HepG2 (cell line): ENCODE data around the gene NLGN2. TPM values are rescaled to one million over a fixed set of nuclear protein-coding genes. Genes with fewer than 3 reads are reported as not detected.

ENCODE experiments used
- ARID2 ChIP-seq: sonication (generic); formaldehyde crosslinking; IDR thresholded peaks from 2 replicates; pipeline ENCODE4 v1.8.1; 2022; ENCODE audit warnings: mild to moderate bottlenecking, missing genetic modification reagents, borderline replicate concordance
- ATF7-NPFF ChIP-seq: sonication (generic); formaldehyde crosslinking; IDR thresholded peaks from 2 replicates; pipeline ENCODE4 v1.8.1; 2023; ENCODE audit warnings: mild to moderate bottlenecking, low read depth, missing genetic modification reagents, moderate library complexity
- DPF2 ChIP-seq: sonication (generic); formaldehyde crosslinking; IDR thresholded peaks from 2 replicates; pipeline ENCODE4 v1.4.0; 2020; ENCODE audit warnings: mild to moderate bottlenecking, low read depth, missing genetic modification reagents, borderline replicate concordance
- FLYWCH1 ChIP-seq: sonication (generic); formaldehyde crosslinking; IDR thresholded peaks from 2 replicates; pipeline ENCODE4 v1.8.1; 2023; ENCODE audit warnings: mild to moderate bottlenecking, missing genetic modification reagents
- HOXA5 ChIP-seq: sonication (generic); formaldehyde crosslinking; IDR thresholded peaks from 2 replicates; pipeline ENCODE4 v1.4.0; 2020; ENCODE audit warnings: missing genetic modification reagents
- ISL2 ChIP-seq: sonication (generic); formaldehyde crosslinking; IDR thresholded peaks from 2 replicates; pipeline ENCODE4 v1.5.0; 2020; ENCODE audit warnings: missing genetic modification reagents
- KDM3A ChIP-seq: IDR thresholded peaks from 2 replicates; pipeline ENCODE4 v1.6.1; 2018; ENCODE audit warnings: low read depth, missing compliant biosample characterization
- KDM5B ChIP-seq: sonication (generic); formaldehyde crosslinking; IDR thresholded peaks from 2 replicates; pipeline ENCODE4 v1.4.0; 2020; ENCODE audit warnings: missing genetic modification reagents, mild to moderate bottlenecking, borderline replicate concordance
- MAF1 ChIP-seq: sonication (generic); formaldehyde crosslinking; IDR thresholded peaks from 2 replicates; pipeline ENCODE4 v1.5.0; 2020; ENCODE audit warnings: missing genetic modification reagents, borderline replicate concordance
- RBM39 ChIP-seq: fragments of 200-400 bp; formaldehyde crosslinking; IDR thresholded peaks from one replicate; pipeline ENCODE4 v1.6.1; 2018; ENCODE audit warnings: antibody characterized with exemption, mild to moderate bottlenecking, low read depth, low read length; ENCODE audit not compliant: poor library complexity, severe bottlenecking
- RFX1 ChIP-seq: fragments of 450-650 bp; IDR thresholded peaks from 2 replicates; pipeline ENCODE4 v1.6.1; 2017
- SIX4 ChIP-seq: sonication (generic); formaldehyde crosslinking; IDR thresholded peaks from 2 replicates; pipeline ENCODE4 v1.4.0; 2020; ENCODE audit warnings: missing genetic modification reagents
- SMAD1 ChIP-seq: sonication (generic); formaldehyde crosslinking; IDR thresholded peaks from 2 replicates; pipeline ENCODE4 v1.4.0; 2020; ENCODE audit warnings: missing genetic modification reagents, low read depth, mild to moderate bottlenecking, borderline replicate concordance
- TRIM24 ChIP-seq: sonication (generic); formaldehyde crosslinking; IDR thresholded peaks from 2 replicates; pipeline ENCODE4 v1.8.0; 2022; ENCODE audit warnings: mild to moderate bottlenecking, missing genetic modification reagents
- ZNF224 ChIP-seq: sonication (generic); formaldehyde crosslinking; IDR thresholded peaks from 2 replicates; pipeline ENCODE4 v1.5.0; 2020; ENCODE audit warnings: mild to moderate bottlenecking, missing genetic modification reagents
- ZNF235 ChIP-seq: sonication (generic); formaldehyde crosslinking; IDR thresholded peaks from 2 replicates; pipeline ENCODE4 v1.8.1; 2023; ENCODE audit warnings: mild to moderate bottlenecking, missing genetic modification reagents, borderline replicate concordance
- ZNF263 ChIP-seq: sonication (generic); formaldehyde crosslinking; IDR thresholded peaks from 2 replicates; pipeline ENCODE4 v1.4.0; 2020; ENCODE audit warnings: missing genetic modification reagents
- ZNF605 ChIP-seq: sonication (generic); formaldehyde crosslinking; IDR thresholded peaks from 2 replicates; pipeline ENCODE4 v1.8.0; 2022; ENCODE audit warnings: mild to moderate bottlenecking, missing genetic modification reagents
- ZNF644 ChIP-seq: IDR thresholded peaks from 2 replicates; pipeline ENCODE4 v1.6.1; 2016; ENCODE audit warnings: low read depth
- ZNF740 ChIP-seq: sonication (generic); formaldehyde crosslinking; IDR thresholded peaks from 2 replicates; pipeline ENCODE4 v1.4.0; 2020; ENCODE audit warnings: missing genetic modification reagents
- ZNF747 ChIP-seq: sonication (generic); formaldehyde crosslinking; IDR thresholded peaks from 2 replicates; pipeline ENCODE4 v1.8.1; 2023; ENCODE audit warnings: missing genetic modification reagents, mild to moderate bottlenecking, borderline replicate concordance
- ZNF775 ChIP-seq: sonication (generic); formaldehyde crosslinking; IDR thresholded peaks from 2 replicates; pipeline ENCODE4 v1.4.0; 2020; ENCODE audit warnings: missing genetic modification reagents, mild to moderate bottlenecking, moderate library complexity, borderline replicate concordance
- ZSCAN20 ChIP-seq: sonication (generic); formaldehyde crosslinking; IDR thresholded peaks from 2 replicates; pipeline ENCODE4 v1.4.0; 2020; ENCODE audit warnings: missing genetic modification reagents, mild to moderate bottlenecking, borderline replicate concordance
- ZSCAN21 ChIP-seq: sonication (generic); formaldehyde crosslinking; IDR thresholded peaks from 2 replicates; pipeline ENCODE4 v1.8.0; 2022; ENCODE audit warnings: mild to moderate bottlenecking, missing genetic modification reagents, moderate library complexity, borderline replicate concordance
- polyA plus RNA-seq, 8 experiments: library from polyadenylated mRNA; depleted of rRNA in 3 of 8; stranded (reverse) in 7 of 8; unstranded in 1 of 8; fragments of >200 nt; fragmentation: Illumina TruSeq in 4 of 8; extraction: Trizol in 4 of 8; gene quantifications; 2 replicates each; pipeline versions ENCODE4 v1.2.1 to v1.2.3, GENCODE V29; 2011 to 2016; ENCODE audit warnings: low read depth in 4 of 8, missing spikeins in 1 of 8, mixed read lengths in 1 of 8; ENCODE audit not compliant: insufficient read depth in 1 of 8
- total RNA-seq, 5 experiments: library from RNA; depleted of rRNA; stranded (reverse); fragments of >200 nt; fragmentation: Illumina TruSeq; extraction: Trizol; gene quantifications; 2 replicates each; pipeline ENCODE4 v1.2.3, GENCODE V29; 2016; ENCODE audit warnings: low read depth in 1 of 5
- TF ChIP-seq, protein P1 (sequence below): sonication (generic); formaldehyde crosslinking; conservative IDR thresholded peaks from 2 replicates; pipeline ENCODE4 v1.4.0; 2020; ENCODE audit warnings: mild to moderate bottlenecking, missing genetic modification reagents, moderate library complexity
- TF ChIP-seq, protein P2 (sequence below): sonication (generic); formaldehyde crosslinking; IDR thresholded peaks from 2 replicates; pipeline ENCODE4 v1.5.0; 2020; ENCODE audit warnings: missing genetic modification reagents

The NLGN2 gene
- total and polyA plus RNA-seq, 2 of the 13 experiments (the other 11 are each of a cell fraction or from before 2014, with no cell fraction given): 1.9 to 11.0 TPM

GRCh38 chr17:7444682-7445618 lies 37.3 kb downstream of the NLGN2 start, which contains the start of gene CHRNB1 (continued):
- TF ChIP-seq ZNF263 (CRISPR knock-in tag): no peak
- no peak for TF ChIP-seq ZNF224 (CRISPR knock-in tag)
- TF ChIP-seq, protein P1, sequence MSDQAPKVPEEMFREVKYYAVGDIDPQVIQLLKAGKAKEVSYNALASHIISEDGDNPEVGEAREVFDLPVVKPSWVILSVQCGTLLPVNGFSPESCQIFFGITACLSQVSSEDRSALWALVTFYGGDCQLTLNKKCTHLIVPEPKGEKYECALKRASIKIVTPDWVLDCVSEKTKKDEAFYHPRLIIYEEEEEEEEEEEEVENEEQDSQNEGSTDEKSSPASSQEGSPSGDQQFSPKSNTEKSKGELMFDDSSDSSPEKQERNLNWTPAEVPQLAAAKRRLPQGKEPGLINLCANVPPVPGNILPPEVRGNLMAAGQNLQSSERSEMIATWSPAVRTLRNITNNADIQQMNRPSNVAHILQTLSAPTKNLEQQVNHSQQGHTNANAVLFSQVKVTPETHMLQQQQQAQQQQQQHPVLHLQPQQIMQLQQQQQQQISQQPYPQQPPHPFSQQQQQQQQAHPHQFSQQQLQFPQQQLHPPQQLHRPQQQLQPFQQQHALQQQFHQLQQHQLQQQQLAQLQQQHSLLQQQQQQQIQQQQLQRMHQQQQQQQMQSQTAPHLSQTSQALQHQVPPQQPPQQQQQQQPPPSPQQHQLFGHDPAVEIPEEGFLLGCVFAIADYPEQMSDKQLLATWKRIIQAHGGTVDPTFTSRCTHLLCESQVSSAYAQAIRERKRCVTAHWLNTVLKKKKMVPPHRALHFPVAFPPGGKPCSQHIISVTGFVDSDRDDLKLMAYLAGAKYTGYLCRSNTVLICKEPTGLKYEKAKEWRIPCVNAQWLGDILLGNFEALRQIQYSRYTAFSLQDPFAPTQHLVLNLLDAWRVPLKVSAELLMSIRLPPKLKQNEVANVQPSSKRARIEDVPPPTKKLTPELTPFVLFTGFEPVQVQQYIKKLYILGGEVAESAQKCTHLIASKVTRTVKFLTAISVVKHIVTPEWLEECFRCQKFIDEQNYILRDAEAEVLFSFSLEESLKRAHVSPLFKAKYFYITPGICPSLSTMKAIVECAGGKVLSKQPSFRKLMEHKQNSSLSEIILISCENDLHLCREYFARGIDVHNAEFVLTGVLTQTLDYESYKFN (CRISPR knock-in tag): peak; percentile 66
- no peak for TF ChIP-seq SMAD1 (CRISPR knock-in tag)
- TF ChIP-seq FLYWCH1: no peak
- TF ChIP-seq ZNF605 (CRISPR knock-in tag): peak; percentile 54; the same call in 1 of the 2 replicates
- peak; percentile 38; the same call in 1 of the 2 replicates for TF ChIP-seq HOXA5 (CRISPR knock-in tag)
- TF ChIP-seq MAF1 (CRISPR knock-in tag): no peak
- TF ChIP-seq ZNF235 (CRISPR knock-in tag): 0 out of 2 replicates have a peak, but pooled peaks have one; percentile 53
- no peak for TF ChIP-seq ARID2
- peak; percentile 87 for TF ChIP-seq KDM5B (CRISPR knock-in tag)
- no peak for TF ChIP-seq ZNF644 (CRISPR knock-in tag)
- TF ChIP-seq RFX1: no peak
- no peak for TF ChIP-seq ZNF740 (CRISPR knock-in tag)
- peak; percentile 57 for TF ChIP-seq ATF7-NPFF
- TF ChIP-seq RBM39: peak; percentile 84
- no peak for TF ChIP-seq TRIM24 (CRISPR knock-in tag)
- TF ChIP-seq, protein P2, sequence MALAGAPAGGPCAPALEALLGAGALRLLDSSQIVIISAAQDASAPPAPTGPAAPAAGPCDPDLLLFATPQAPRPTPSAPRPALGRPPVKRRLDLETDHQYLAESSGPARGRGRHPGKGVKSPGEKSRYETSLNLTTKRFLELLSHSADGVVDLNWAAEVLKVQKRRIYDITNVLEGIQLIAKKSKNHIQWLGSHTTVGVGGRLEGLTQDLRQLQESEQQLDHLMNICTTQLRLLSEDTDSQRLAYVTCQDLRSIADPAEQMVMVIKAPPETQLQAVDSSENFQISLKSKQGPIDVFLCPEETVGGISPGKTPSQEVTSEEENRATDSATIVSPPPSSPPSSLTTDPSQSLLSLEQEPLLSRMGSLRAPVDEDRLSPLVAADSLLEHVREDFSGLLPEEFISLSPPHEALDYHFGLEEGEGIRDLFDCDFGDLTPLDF: no peak; the same call in 1 of the 2 replicates
- TF ChIP-seq ZSCAN21 (CRISPR knock-in tag): peak; percentile 68
- TF ChIP-seq DPF2 (CRISPR knock-in tag): no peak; the same call in 1 of the 2 replicates
- TF ChIP-seq ZNF747: peak; percentile 78; the same call in 1 of the 2 replicates
- no peak for TF ChIP-seq SIX4 (CRISPR knock-in tag)
- no peak for TF ChIP-seq ISL2 (CRISPR knock-in tag)
- peak; percentile 27; the same call in 1 of the 2 replicates for TF ChIP-seq ZSCAN20 (CRISPR knock-in tag)
- TF ChIP-seq ZNF775 (CRISPR knock-in tag): no peak
- no peak for TF ChIP-seq KDM3A (CRISPR knock-in tag)
